Measurements from ENCODE around the gene TSPAN32.
"Not testable (repeated sequence)": the region's sequence is repeated elsewhere in the genome, so short reads cannot be mapped to it uniquely, and the experiment has no call there.

Gene TSPAN32

GRCh38 chr11:2267851-2268728, 33.7 kb upstream of the TSPAN32 start:
- no peak for DNase-seq

- DNase-seq: peak; percentile 42
Measured at GRCh38 chr11:2268729-2269600, 32.8 kb upstream of the TSPAN32 start.

GRCh38 chr11:2269601-2270321, 32.1 kb upstream of the TSPAN32 start:
- DNase-seq: peak; percentile 49

- peak; percentile 14 for DNase-seq
Measured at GRCh38 chr11:2270322-2271076, 31.3 kb upstream of the TSPAN32 start, which contains the start of gene ASCL2. ASCL2 (minus strand) TSS chr11:2270588; CDS start chr11:2270332, 256 bp downstream.

- DNase-seq: peak; percentile 63
Measured at GRCh38 chr11:2271077-2271326, 30.8 kb upstream of the TSPAN32 start.

- DNase-seq: no peak
Measured at GRCh38 chr11:2271327-2272227, 30.2 kb upstream of the TSPAN32 start.

GRCh38 chr11:2272228-2272945, 29.4 kb upstream of the TSPAN32 start:
- DNase-seq: no peak

GRCh38 chr11:2272946-2273280, 28.9 kb upstream of the TSPAN32 start:
- DNase-seq: no peak

GRCh38 chr11:2273311-2273710, 28.5 kb upstream of the TSPAN32 start:
- no peak for DNase-seq

- DNase-seq: no peak
Measured at GRCh38 chr11:2273771-2274170, 28.0 kb upstream of the TSPAN32 start.

- DNase-seq: no peak
Measured at GRCh38 chr11:2275334-2276279, 26.2 kb upstream of the TSPAN32 start.

- no peak for DNase-seq
Measured at GRCh38 chr11:2276280-2277007, 25.4 kb upstream of the TSPAN32 start.

- no peak for DNase-seq
Measured at GRCh38 chr11:2277008-2277346, 24.8 kb upstream of the TSPAN32 start.

GRCh38 chr11:2277933-2278523, 23.8 kb upstream of the TSPAN32 start:
- no peak for DNase-seq

GRCh38 chr11:2280208-2280607, 21.6 kb upstream of the TSPAN32 start:
- DNase-seq: no peak

- DNase-seq: not testable (repeated sequence)
Measured at GRCh38 chr11:2286350-2286749, 15.5 kb upstream of the TSPAN32 start.

- DNase-seq: no peak
Measured at GRCh38 chr11:2287091-2287490, 14.7 kb upstream of the TSPAN32 start.

GRCh38 chr11:2289350-2289749, 12.5 kb upstream of the TSPAN32 start:
- no peak for DNase-seq

- no peak for DNase-seq
Measured at GRCh38 chr11:2289859-2290258, 12.0 kb upstream of the TSPAN32 start.
